Hindlimb muscle (tissue), 1 donor: Measurements from ENCODE around the gene KCNIP3. TPM values are rescaled to one million over a fixed set of nuclear protein-coding genes. Genes with fewer than 3 reads are reported as not detected.
"Not testable (repeated sequence)": the region's sequence is repeated elsewhere in the genome, so short reads cannot be mapped to it uniquely, and the experiment has no call there.

Experiments
- DNase-seq: peaks from one replicate; pipeline ENCODE4 v3.0.0-alpha.2; 2013
- polyA plus RNA-seq: library from polyadenylated mRNA; unstranded; fragments of 120-200 nt; gene quantifications from one replicate; pipeline ENCODE4 v1.2.1, GENCODE V29; 2013; ENCODE audit not compliant: insufficient read length

KCNIP3 gene
- polyA plus RNA-seq, 1 donor = 5.8 TPM

GRCh38 chr2:95387358-95387757 is 90.2 kb downstream of the KCNIP3 start:
- DNase-seq = no peak

DNA sequence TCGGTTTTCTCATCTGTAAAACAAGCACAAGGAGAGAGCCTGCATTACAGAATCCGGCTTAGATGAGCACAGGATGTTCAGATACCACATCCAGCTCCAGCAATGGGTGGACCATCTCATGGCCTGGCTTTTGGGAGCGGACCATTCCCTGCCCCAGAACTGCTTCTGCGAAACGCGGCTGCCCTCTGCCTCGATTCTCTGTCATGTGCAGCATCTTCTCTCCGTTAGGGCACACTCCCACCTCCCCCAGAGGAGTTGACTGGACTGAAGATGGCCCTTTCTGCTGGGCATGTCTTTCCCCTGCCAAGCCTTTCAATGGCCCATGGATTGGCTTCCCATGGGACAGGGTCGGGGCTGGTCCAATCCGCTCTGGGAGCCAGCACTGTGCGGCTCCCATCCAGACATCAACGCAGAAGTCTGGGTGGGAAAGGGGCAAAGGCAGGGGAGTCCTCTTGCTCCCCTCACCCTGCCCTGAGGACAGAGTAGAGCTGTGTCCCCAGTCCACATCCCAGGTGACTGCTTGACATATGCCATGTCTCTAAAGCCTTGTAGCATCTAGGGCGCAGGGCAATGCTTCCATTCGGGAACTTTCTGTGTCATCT is 91.0 kb downstream of the KCNIP3 start:
- no peak for DNase-seq

DNA sequence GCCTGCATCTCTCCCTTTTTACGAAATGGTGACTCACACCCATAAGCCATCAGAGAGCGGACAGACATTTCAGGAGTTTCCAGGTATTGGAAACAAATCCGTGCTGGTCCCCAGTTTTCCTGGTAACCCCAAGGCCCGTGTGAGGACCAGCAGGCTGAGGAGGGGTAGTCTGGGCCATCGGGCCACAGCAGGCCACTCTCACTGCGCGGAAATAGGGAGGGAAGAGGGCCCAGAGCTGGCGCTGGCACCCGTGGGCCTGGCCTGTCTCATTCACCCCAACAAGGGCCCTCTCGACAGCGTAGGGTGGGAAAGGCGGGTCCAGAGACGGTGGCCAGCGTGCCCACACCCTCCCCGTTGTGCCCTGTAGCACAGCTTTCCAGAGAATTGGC is 91.7 kb downstream of the KCNIP3 start:
- no peak for DNase-seq

DNA sequence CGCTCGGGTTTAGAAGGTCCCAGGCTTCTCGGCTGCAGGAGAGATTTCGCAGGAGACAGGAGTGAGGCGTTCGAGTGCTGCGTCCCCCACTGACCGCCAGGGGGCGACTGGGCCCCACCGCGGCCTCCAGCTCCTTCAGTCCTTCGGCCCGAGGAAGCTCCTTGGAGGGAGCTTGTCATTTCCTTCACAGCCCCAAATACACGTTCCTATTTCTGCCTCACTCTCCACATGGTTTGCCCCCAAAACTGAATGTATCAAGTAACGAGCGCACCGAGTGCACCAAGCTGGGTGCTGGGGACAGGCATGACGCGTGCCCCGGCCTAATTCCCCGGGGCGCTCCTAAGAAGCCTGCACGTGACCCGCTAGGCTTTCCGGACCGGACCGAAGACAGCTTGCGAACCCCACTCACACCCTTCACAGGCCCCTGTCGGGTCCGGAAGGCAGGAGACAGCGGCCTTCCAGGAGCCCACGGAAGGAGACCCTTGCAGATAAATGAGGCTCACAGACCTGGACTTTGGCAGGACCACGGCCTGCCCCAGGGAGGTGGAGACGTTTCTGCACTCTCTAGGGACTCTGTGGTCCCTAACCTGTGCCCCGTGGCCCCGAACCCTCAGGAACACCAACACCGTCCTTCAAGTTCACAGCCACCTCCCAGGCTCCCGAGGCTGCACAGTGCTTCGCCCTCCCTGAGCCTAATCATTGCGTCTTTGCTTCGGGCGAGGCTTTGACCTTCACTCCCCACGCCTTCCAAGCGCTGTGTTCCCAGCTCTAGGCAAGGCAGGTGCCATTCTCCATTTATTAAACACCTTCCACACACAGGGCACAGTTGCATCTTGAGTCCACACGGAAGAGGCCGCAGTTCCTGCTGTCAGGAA is 92.3 kb downstream of the KCNIP3 start:
- DNase-seq = peak; percentile 56

DNA sequence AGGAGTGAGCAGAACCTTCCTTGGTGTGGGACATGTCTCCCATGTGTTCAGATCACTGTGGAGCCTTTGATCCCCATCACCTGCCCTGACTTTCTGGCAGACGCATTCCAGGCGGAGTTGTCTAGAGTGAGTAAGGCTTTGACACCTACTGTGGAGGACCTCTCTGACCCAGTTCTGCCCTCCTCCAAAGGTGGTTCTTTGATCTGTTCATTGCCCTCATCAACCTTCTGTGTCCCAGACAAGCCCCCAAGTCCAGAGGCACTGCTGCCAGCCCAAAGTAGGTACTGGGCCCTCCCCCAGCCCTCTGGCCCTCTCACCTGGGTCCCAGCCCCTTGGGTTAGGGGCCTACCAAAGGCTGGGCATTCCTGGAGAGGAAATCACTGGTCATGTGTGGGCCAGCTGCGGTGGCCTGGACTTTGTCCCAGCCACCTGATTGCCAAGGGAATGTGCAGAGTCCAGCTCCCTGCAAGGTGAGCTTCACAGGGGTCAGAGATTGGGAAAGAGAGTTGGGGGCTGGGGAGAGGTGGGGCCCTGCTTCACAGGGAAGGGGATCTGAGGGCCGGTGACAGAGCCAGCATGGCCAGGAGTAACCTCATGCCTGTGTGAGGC is 93.2 kb downstream of the KCNIP3 start:
- DNase-seq = no peak

GRCh38 chr2:95390881-95391321 is 93.8 kb downstream of the KCNIP3 start:
- DNase-seq = no peak

DNA sequence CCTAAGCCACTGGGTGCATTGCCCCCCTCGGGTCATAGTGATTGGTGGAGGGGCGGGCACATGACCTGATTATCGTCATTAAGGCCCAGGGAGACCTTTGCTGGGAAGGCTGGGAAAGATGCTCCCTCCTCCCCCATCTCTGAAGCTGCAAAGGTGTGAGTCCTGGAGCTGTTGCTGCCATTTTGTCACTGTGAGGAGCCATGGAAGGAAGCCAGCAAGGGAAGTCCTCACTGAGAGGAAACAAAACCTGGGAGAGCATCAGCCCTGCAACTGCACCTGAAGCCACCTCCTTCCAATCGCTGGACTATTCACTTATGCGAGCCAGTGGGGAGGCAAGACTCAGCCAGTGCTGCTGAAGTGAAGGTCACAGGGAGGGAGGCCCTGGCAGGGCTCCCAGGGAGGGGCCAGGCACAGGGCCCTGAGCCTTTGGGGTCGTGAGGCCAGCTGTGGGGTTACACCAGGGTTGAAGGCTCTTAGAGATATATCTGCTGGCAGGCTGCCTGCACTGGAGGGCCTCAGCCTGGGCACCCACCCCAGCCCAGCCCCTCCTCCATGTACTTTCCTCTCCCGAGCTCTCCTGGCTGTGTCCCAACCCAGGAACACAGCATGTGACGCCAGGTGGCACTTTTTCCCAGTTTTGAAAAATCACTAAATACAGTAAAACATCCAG is 94.6 kb downstream of the KCNIP3 start:
- no peak for DNase-seq

GRCh38 chr2:95392320-95392719 is 95.2 kb downstream of the KCNIP3 start:
- DNase-seq = no peak

- no peak for DNase-seq
Observed at GRCh38 chr2:95392730-95393455, 95.7 kb downstream of the KCNIP3 start.

DNA sequence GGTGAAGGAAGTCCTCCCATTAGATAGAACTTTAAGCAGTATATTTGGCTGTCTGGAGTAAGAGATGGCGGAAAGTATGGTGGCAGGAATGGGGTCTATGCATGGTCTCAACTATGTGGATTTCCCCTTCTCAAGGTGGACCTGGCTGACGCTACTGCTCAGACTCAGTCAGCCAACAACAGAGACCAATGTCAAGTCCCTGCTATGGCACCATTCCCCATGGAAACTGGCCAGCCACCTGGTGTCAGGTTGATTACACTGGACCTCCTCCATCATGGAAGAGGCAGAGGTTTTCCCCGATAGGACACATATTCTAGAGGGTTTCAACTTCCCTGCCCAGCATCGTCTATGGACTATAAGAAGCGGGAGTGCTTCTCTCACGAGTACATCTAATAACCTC is 96.8 kb downstream of the KCNIP3 start:
- no peak for DNase-seq

DNA sequence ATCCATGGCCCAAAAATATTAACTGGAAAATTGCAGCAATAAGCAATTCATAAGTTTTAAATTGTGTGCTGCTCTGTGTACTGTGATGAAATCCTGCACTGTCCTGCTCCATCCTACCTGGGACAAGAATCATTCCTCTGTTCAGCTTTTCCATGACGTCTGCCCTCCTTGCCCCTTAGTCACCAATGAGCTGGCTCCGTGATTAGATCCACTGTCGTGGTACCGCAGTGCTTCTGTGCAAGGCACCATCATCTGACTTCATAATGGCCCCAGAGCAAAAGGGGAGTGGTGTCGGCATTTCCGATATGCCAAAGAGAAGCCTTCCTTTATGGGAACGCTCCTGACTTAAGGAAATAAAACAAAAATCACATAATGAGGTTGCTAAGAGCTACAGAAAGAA is 101.9 kb downstream of the KCNIP3 start:
- DNase-seq = no peak

GRCh38 chr2:95401480-95401879 is 104.3 kb downstream of the KCNIP3 start:
- DNase-seq = no peak

DNA sequence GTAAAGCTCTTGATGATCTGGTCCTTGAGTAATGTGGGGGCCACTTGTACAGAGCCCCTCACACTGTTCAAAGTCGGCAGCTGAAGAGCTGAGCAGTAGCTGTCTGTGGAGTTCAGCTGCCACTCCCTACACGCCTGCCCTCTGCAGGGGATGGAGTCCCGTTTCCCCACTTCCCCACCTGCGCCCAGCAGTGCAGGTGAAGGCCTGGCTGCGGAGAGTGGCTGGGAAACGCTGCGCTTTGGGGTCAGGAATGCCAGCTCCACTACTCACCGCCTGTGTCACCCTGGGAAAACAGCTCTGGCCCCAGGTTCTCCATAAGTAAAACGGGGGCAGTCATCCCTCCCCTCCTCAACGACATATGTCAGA is 104.8 kb downstream of the KCNIP3 start:
- DNase-seq = not testable (repeated sequence)

- peak; percentile 94 for DNase-seq
Observed at GRCh38 chr2:95402370-95403203, 105.4 kb downstream of the KCNIP3 start, which contains the start of gene FAHD2A. TSS of gene FAHD2A (plus strand) at chr2:95402708. CDS start at chr2:95405559, 2,851 bp downstream.

- not testable (repeated sequence) for DNase-seq
Observed at GRCh38 chr2:95403204-95403721, 106.1 kb downstream of the KCNIP3 start.

DNA sequence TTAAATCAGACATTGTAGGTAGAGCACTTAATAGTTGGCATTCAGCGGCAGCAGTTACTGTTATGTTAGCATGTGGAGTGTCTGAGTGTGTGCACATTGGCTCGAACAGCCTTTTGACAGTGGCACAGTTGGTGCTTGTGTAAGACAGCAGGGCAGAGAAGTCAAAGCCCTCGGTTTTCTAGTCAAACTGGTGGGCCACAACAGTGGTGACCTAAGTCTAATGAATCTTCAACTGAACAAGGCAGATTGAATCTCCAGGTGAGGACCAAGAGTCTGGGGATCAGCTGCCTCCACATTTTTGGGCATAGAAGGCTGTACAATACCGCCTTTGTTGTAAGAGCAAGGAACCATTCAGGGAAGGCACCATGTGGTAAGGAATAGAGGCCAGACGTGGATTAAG is 106.7 kb downstream of the KCNIP3 start:
- DNase-seq = not testable (repeated sequence)

DNA sequence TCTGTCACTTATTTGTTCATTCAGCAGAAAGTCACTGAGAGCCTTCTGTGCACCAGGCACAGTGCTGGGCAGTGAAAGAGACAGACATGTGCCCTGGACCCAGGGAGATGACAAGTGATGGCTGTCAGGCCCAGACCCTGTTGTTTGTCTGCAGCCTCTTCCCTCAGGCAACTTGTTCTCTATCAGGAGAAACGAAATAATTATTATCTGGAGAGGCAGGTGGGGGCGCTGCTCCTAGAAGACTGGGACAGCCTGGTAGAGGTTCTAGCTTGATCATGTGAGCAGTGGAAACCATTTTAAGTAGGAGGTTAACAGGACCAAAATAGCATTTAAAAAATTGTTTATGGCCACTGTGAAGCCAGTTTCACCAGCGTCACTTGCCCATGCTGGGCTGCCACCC is 107.5 kb downstream of the KCNIP3 start:
- DNase-seq = not testable (repeated sequence)

DNA sequence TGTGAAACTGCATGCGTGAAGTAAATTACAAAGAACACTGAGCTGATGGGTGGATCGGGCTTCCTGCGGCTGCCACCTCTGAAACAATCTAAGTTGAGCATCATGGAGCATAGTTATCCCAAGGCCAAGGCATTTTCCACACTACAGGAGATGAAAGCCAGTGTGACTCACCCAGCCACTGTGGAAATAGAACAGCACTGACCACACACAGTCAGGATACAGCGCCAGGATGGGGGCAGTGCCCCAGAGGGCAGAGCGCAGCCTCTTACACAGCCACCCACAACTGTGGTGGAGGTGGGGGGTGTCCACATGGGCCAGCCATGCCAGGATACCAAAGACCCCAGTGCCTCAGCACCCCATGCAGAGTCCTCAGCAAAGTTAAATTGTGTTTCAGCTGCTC is 114.1 kb downstream of the KCNIP3 start:
- not testable (repeated sequence) for DNase-seq

DNA sequence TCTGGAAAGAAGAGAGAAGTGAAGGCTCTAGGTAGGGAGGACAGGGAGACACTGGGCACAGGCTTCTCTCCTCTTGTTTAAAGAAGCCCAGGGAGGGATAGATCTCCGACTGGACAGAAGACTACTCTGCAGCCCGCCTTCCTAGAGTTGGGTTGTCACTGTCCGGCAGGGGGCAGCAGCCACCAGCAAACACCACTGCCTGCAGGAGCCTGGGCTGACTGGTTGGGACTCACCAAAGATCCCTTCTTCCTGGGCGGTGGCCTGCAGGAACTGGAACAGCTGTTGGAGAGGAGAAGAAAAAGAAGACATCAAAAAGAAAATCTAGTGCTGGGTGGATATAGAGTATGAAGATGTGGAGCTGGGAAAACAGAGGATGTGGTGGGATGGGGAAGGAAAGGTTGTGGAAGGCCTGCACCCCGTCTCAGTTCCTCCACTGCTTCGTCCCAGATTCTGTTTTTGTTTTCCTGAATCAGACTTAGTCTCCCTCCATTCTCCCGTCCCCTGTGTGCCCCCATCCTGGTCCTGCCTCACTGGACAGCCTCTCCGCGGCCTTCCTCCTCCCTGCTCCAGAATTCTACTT is 117.0 kb downstream of the KCNIP3 start:
- peak; percentile 70 for DNase-seq

GRCh38 chr2:95415138-95415537 is 118.0 kb downstream of the KCNIP3 start:
- DNase-seq = not testable (repeated sequence)

DNA sequence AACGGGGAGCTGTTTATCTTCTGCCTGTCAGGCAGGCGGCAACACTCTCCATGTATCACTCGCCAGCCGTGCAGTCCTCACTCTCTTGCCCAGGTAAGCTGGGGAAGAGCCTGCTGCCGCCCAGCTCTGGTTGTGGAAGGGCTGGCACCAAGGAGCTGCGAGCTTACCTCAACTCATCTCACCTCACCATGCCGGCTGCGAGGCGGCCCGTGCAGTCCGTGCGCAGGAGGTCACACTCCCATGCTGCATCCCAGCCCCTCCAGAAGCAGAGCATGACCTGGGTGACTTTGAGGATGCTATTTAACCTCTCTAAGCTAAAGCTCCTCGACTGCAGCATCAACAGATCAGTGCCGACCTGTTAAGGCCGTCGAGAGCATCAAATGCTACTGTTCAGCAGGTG is 118.4 kb downstream of the KCNIP3 start:
- DNase-seq = not testable (repeated sequence)
